Esophagus squamous epithelium (tissue), 5 donors: ENCODE measurements around the gene REEP2. TPM values are rescaled to one million over a fixed set of nuclear protein-coding genes. Genes with fewer than 3 reads are reported as not detected.
A peak's percentile ranks its signal among the peaks of the same experiment; 100 is the strongest.

Source experiments
- DNase-seq: peaks from one replicate; lab custom pipeline; 2025; lab: John Stamatoyannopoulos, UW
- H3K27ac ChIP-seq, 4 donors: fragments of 200-600 bp; sonication (generic); one replicate each; pipeline ENCODE4 v1.5.1; 2016 to 2019; ENCODE audit warnings: mild to moderate bottlenecking in 1 of 4
- H3K27me3 ChIP-seq, 4 donors: fragments of 200-600 bp; sonication (generic); 1 replicate in 3 of 4; 2 replicates in 1 of 4; pipeline versions ENCODE4 v1.5.1 to v1.6.0; 2017 to 2021; ENCODE audit warnings: antibody characterized with exemption in 1 of 4
- H3K36me3 ChIP-seq, 3 donors: fragments of 200-600 bp; sonication (generic); one replicate each; pipeline ENCODE4 v1.5.1; 2016 to 2019
- H3K4me1 ChIP-seq, 3 donors: fragments of 200-600 bp; sonication (generic); one replicate each; pipeline ENCODE4 v1.5.1; 2017 to 2019
- H3K4me3 ChIP-seq, 4 donors: fragments of 200-600 bp; sonication (generic); 1 replicate in 3 of 4; 2 replicates in 1 of 4; pipeline ENCODE4 v1.5.1; 2016 to 2019; ENCODE audit warnings: mild to moderate bottlenecking in 2 of 4, moderate library complexity in 1 of 4
- H3K9me3 ChIP-seq, 3 donors: fragments of 200-600 bp; sonication (generic); one replicate each; pipeline ENCODE4 v1.5.1; 2016 to 2019
- POLR2A ChIP-seq, 4 donors: fragments of 450-650 bp; IDR thresholded peaks; one replicate each; pipeline ENCODE4 v1.6.1; 2017; ENCODE audit warnings: antibody characterized with exemption in 4 of 4, mild to moderate bottlenecking in 4 of 4, moderate library complexity in 3 of 4
- WGBS, 2 donors: methylation state at CpG; one replicate each; pipeline ENCODE4 v1.1.5; 2018; 5-methylcytosine and 5-hydroxymethylcytosine counted together
- intact Hi-C: fragments of 100-400 bp; cut with DNase I; formaldehyde crosslinking; loops from one replicate; pipeline ENCODE4 v1.15.0; 2022
- total RNA-seq, 4 donors: library from RNA; depleted of rRNA; stranded (reverse); fragments of >200 nt; gene quantifications; one replicate each; pipeline ENCODE4 v1.1.0, GENCODE V29; 2016
- TF ChIP-seq, protein P1 (sequence below), 6 experiments: fragments of 450-650 bp in 4 of 6; fragments of 200-600 bp in 2 of 6; sonication (generic) in 2 of 6; IDR thresholded peaks; one replicate each; pipeline ENCODE4 v1.5.1; 2016 to 2019; ENCODE audit warnings: antibody characterized with exemption in 6 of 6, mild to moderate bottlenecking in 4 of 6, moderate library complexity in 4 of 6
- donor health status: DM: yes; HTN: yes; CAD: no.

The REEP2 gene
- total RNA-seq, 4 donors from 2014 or later, result 0.11 to 3.8 (median 0.20) TPM

DNA sequence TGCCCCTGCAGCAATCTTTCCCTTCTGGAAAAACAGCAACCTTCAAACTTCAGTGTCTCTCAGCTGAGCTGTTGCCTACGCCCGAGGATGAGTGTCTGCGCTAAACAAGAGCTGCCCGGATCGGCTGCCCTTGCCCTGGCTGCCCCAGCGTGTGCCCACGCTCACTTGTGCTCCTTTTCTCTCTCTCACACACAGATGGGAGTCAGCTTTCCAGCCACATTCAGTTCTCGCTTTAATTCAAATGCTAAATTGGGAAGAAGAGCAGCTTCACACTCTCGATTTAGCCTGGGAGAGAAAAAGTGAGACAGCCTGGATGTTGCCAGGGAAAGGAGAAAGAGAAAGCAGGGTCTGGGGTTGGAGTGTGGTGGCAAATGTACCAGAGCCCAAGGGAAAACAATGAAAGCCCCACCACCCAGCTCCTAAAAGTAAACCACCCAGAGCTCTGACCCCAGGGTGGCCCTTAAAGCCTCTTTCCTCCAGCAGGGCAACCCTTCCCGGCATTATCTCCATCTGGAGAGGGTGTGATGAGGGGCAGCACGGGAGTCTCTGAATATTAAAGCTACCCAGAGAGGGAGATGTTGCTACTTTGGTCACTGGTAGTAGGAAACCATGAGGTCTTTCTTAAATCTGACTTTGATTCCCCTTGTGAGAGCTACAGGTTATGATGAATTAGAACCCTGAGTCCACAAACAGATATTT lies 16.5 kb downstream of the REEP2 start:
- Histone ChIP-seq H3K9me3 (no peaks in the 10 kb centered on the region), H3K27ac (no peak overlapping the region), H3K4me1 (peaks cover 0 to 30% (median 6%) of the 10 kb centered on the region in 3 donors), H3K36me3 (no peaks in the 10 kb centered on the region), H3K27me3 (no peaks in the 10 kb centered on the region), H3K4me3 (no peak overlapping the region)
- WGBS, 2 donors, result 82 to 83% methylated on average over 9 to 10 of the region's 11 CpGs
- TF ChIP-seq POLR2A (IDR thresholded peaks at IDR 0.05), result no peak
- TF ChIP-seq, protein P1, sequence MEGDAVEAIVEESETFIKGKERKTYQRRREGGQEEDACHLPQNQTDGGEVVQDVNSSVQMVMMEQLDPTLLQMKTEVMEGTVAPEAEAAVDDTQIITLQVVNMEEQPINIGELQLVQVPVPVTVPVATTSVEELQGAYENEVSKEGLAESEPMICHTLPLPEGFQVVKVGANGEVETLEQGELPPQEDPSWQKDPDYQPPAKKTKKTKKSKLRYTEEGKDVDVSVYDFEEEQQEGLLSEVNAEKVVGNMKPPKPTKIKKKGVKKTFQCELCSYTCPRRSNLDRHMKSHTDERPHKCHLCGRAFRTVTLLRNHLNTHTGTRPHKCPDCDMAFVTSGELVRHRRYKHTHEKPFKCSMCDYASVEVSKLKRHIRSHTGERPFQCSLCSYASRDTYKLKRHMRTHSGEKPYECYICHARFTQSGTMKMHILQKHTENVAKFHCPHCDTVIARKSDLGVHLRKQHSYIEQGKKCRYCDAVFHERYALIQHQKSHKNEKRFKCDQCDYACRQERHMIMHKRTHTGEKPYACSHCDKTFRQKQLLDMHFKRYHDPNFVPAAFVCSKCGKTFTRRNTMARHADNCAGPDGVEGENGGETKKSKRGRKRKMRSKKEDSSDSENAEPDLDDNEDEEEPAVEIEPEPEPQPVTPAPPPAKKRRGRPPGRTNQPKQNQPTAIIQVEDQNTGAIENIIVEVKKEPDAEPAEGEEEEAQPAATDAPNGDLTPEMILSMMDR (IDR thresholded peaks at IDR 0.05), result no peak
- no peak for DNase-seq
- intact Hi-C loops, result no loop called here

- Histone ChIP-seq H3K36me3 (no peaks in the 10 kb centered on the region), H3K4me1 (peaks cover 4 to 45% (median 12%) of the 10 kb centered on the region in 3 donors), H3K27ac (no peak overlapping the region), H3K4me3 (no peak overlapping the region), H3K9me3 (no peaks in the 10 kb centered on the region), H3K27me3 (no peaks in the 10 kb centered on the region)
- TF ChIP-seq, protein P1 (IDR thresholded peaks at IDR 0.05), result no peak
- no peak for TF ChIP-seq POLR2A (IDR thresholded peaks at IDR 0.05)
- 68 to 70% methylated on average over 10 of the region's 12 CpGs for WGBS, 2 donors
- intact Hi-C loops, result no loop called here
- DNase-seq, result no peak
These were observed 18.8 kb downstream of the REEP2 start for GRCh38 chr5:138457531-138458275.

- H3K27ac ChIP-seq, result no peak overlapping the region
- no peaks in the 10 kb centered on the region for H3K9me3 ChIP-seq
- no peak for DNase-seq
- TF ChIP-seq, protein P1 (IDR thresholded peaks at IDR 0.05), result no peak
- no peak for TF ChIP-seq POLR2A (IDR thresholded peaks at IDR 0.05)
- H3K36me3 ChIP-seq, result no peaks in the 10 kb centered on the region
- no peak overlapping the region for H3K4me3 ChIP-seq
- WGBS, 2 donors, result 42 to 46% methylated on average over 3 to 6 of the region's 11 CpGs
- H3K4me1 ChIP-seq, result peaks cover 4 to 48% (median 18%) of the 10 kb centered on the region in 3 donors
- no peaks in the 10 kb centered on the region for H3K27me3 ChIP-seq
- intact Hi-C loops, result no loop called here
These were observed 19.5 kb downstream of the REEP2 start for GRCh38 chr5:138458384-138458783.

DNA sequence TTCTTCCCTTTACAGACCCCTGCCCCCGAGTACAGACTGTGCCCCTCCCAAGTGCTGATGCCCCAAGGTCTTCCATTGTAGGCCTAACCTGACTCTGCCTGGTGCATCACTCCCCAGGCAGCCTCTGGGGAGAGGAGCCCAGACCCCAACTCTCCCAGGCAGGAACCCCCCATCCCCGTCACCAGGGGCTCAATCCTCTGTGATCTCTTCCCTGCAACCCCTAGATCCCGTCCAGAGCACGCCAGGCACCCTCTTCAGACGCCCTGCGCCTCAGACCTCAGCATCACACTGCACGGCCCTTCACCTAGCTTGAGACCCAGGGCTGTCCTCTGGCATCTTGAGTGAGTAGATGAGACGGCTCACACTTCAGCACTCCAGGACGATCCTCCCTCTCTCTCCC lies 20.0 kb downstream of the REEP2 start:
- Histone ChIP-seq H3K4me3 (no peak overlapping the region), H3K27ac (peak overlapping the region in 1 of 4 donors; percentile 9), H3K27me3 (no peaks in the 10 kb centered on the region), H3K4me1 (peaks cover 4 to 53% (median 20%) of the 10 kb centered on the region in 3 donors), H3K9me3 (no peaks in the 10 kb centered on the region), H3K36me3 (no peaks in the 10 kb centered on the region)
- TF ChIP-seq, protein P1 (IDR thresholded peaks at IDR 0.05), result no peak
- no peak for TF ChIP-seq POLR2A (IDR thresholded peaks at IDR 0.05)
- 76 to 92% methylated on average over 8 to 9 of the region's 9 CpGs for WGBS, 2 donors
- intact Hi-C loops, result no loop called here
- no peak for DNase-seq
